ENCODE measurements around the gene HOXA11. TPM values are rescaled to one million over a fixed set of nuclear protein-coding genes. Genes with fewer than 3 reads are reported as not detected.
A peak's percentile ranks its signal among the peaks of the same experiment; 100 is the strongest.

The HOXA11 gene
- total RNA-seq, 1 donor from 2014 or later: not detected

GRCh38 chr7:27141137-27141922 is 43.7 kb downstream of the HOXA11 start:
- peaks cover 29% of the 10 kb centered on the region for H3K4me1 Mint-ChIP-seq (ENCODE audit: unreplicated experiment)
- DNase-seq (ENCODE audit: low spot score): no peak
- H3K9me3 Mint-ChIP-seq (ENCODE audit: unreplicated experiment): no peaks in the 10 kb centered on the region
- H3K36me3 Mint-ChIP-seq (ENCODE audit: low read depth, unreplicated experiment): peaks cover 8% of the 10 kb centered on the region
- H3K27ac Mint-ChIP-seq (ENCODE audit: unreplicated experiment): no peak overlapping the region
- H3K27me3 Mint-ChIP-seq (ENCODE audit: unreplicated experiment): peaks cover 30% of the 10 kb centered on the region
- TF ChIP-seq, protein P1, sequence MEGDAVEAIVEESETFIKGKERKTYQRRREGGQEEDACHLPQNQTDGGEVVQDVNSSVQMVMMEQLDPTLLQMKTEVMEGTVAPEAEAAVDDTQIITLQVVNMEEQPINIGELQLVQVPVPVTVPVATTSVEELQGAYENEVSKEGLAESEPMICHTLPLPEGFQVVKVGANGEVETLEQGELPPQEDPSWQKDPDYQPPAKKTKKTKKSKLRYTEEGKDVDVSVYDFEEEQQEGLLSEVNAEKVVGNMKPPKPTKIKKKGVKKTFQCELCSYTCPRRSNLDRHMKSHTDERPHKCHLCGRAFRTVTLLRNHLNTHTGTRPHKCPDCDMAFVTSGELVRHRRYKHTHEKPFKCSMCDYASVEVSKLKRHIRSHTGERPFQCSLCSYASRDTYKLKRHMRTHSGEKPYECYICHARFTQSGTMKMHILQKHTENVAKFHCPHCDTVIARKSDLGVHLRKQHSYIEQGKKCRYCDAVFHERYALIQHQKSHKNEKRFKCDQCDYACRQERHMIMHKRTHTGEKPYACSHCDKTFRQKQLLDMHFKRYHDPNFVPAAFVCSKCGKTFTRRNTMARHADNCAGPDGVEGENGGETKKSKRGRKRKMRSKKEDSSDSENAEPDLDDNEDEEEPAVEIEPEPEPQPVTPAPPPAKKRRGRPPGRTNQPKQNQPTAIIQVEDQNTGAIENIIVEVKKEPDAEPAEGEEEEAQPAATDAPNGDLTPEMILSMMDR (IDR thresholded peaks at IDR 0.05; ENCODE audit: unreplicated experiment): no peak
- peak overlapping the region; percentile 72 for H3K4me3 Mint-ChIP-seq (ENCODE audit: unreplicated experiment)

GRCh38 chr7:27140126-27140857 is 44.7 kb downstream of the HOXA11 start:
- Mint-ChIP-seq H3K27me3 (ENCODE audit: unreplicated experiment) (peaks cover 26% of the 10 kb centered on the region), H3K4me1 (ENCODE audit: unreplicated experiment) (peaks cover 31% of the 10 kb centered on the region), H3K4me3 (ENCODE audit: unreplicated experiment) (no peak overlapping the region), H3K36me3 (ENCODE audit: low read depth, unreplicated experiment) (peaks cover 4% of the 10 kb centered on the region), H3K9me3 (ENCODE audit: unreplicated experiment) (no peaks in the 10 kb centered on the region), H3K27ac (ENCODE audit: unreplicated experiment) (no peak overlapping the region)
- no peak for DNase-seq (ENCODE audit: low spot score)
- TF ChIP-seq, protein P1 (IDR thresholded peaks at IDR 0.05; ENCODE audit: unreplicated experiment): no peak

- H3K36me3 Mint-ChIP-seq (ENCODE audit: low read depth, unreplicated experiment): peaks cover 4% of the 10 kb centered on the region
- TF ChIP-seq, protein P1 (IDR thresholded peaks at IDR 0.05; ENCODE audit: unreplicated experiment): no peak
- DNase-seq (ENCODE audit: low spot score): peak; percentile 38
- H3K27me3 Mint-ChIP-seq (ENCODE audit: unreplicated experiment): peaks cover 24% of the 10 kb centered on the region
- no peak overlapping the region for H3K4me3 Mint-ChIP-seq (ENCODE audit: unreplicated experiment)
- no peaks in the 10 kb centered on the region for H3K9me3 Mint-ChIP-seq (ENCODE audit: unreplicated experiment)
- H3K4me1 Mint-ChIP-seq (ENCODE audit: unreplicated experiment): peaks cover 31% of the 10 kb centered on the region
- H3K27ac Mint-ChIP-seq (ENCODE audit: unreplicated experiment): no peak overlapping the region
Observed at GRCh38 chr7:27139334-27140125, 45.5 kb downstream of the HOXA11 start.

GRCh38 chr7:27138985-27139333 is 46.1 kb downstream of the HOXA11 start:
- Mint-ChIP-seq H3K27ac (ENCODE audit: unreplicated experiment) (no peak overlapping the region), H3K27me3 (ENCODE audit: unreplicated experiment) (peaks cover 21% of the 10 kb centered on the region), H3K4me1 (ENCODE audit: unreplicated experiment) (peaks cover 30% of the 10 kb centered on the region), H3K4me3 (ENCODE audit: unreplicated experiment) (no peak overlapping the region), H3K36me3 (ENCODE audit: low read depth, unreplicated experiment) (peaks cover 4% of the 10 kb centered on the region), H3K9me3 (ENCODE audit: unreplicated experiment) (no peaks in the 10 kb centered on the region)
- TF ChIP-seq, protein P1 (IDR thresholded peaks at IDR 0.05; ENCODE audit: unreplicated experiment): no peak
- DNase-seq (ENCODE audit: low spot score): no peak
